GM12865 (cell line): Measurements from ENCODE around the gene OLFML3.

Experiments used
- DNase-seq: peaks from one replicate; pipeline ENCODE4 v3.0.0; 2010; ENCODE audit warnings: low read depth
- H3K4me3 ChIP-seq: 2 replicates; pipeline ENCODE4 v1.5.1; 2011; ENCODE audit warnings: mild to moderate bottlenecking, low read depth, low read length, control low read depth
- CTCF ChIP-seq: IDR thresholded peaks from 2 replicates; pipeline ENCODE4 v1.5.1; 2011; ENCODE audit warnings: low read length, control low read depth, low read depth, inconsistent platforms; ENCODE audit not compliant: insufficient read depth; ENCODE audit errors: missing control alignments

OLFML3 gene

GRCh38 chr1:114024049-114024448 is 44.8 kb downstream of the OLFML3 start:
- no peak for DNase-seq
- H3K4me3 ChIP-seq, result no peak overlapping the region
- no peak for TF ChIP-seq CTCF

GRCh38 chr1:114025609-114026401 is 46.5 kb downstream of the OLFML3 start:
- no peak for DNase-seq
- TF ChIP-seq CTCF, result no peak
- no peak overlapping the region for H3K4me3 ChIP-seq

DNA sequence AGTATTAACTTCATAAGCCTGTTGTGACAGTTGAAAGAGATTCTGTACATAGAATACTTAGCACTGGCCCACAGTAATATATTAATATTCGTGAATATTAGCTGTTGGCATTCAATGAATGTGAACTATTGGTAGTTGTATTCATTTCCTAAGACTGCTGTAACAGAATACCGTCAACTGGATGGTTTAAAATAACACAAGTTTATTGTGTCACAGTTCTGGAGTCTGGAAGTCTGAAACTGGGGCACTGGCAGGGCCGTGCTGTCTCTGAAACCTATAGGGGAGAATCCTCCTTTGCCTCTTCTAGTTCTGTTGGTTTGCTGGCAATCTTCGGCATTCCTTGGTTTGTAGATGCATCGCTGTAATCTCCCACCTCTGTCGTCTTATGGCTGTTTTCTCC is 47.5 kb downstream of the OLFML3 start:
- no peak overlapping the region for H3K4me3 ChIP-seq
- no peak for DNase-seq
- no peak for TF ChIP-seq CTCF
